Measurements from ENCODE around the gene SAMHD1. TPM values are rescaled to one million over a fixed set of nuclear protein-coding genes. Genes with fewer than 3 reads are reported as not detected.

Gene SAMHD1
- total RNA-seq, 4 donors from 2014 or later: 76.8 to 172 (median 104) TPM

DNA sequence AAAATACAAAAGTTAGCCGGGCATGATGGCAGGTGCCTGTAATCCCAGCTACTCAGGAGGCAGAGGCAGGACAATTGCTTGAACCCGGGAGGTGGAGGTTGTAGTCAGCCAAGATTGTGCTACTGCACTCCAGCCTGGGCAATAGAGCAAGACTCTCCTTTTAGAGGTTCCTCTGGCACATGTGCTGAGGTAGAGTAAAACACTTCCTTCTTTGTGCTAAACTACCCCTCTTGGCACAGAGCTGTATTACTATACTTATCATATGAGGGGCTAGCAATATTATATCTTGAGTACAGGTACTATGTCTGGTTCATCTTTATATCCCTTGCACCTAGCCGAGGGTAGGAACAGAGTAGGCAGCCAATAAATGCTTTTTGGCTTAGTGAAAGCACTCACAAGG, 40.2 kb upstream of the SAMHD1 start:
- Histone ChIP-seq H3K27ac (no peak overlapping the region), H3K4me3 (no peak overlapping the region), H3K4me1 (no peaks in the 10 kb centered on the region), H3K36me3 (no peaks in the 10 kb centered on the region), H3K27me3 (no peaks in the 10 kb centered on the region), H3K9me3 (no peaks in the 10 kb centered on the region)
- no peak for DNase-seq
- intact Hi-C loops (cut with DNase I; ENCODE audit: low total_unique reads): no loop called here
- TF ChIP-seq POLR2A (IDR thresholded peaks at IDR 0.05): no peak
- TF ChIP-seq, protein P1, sequence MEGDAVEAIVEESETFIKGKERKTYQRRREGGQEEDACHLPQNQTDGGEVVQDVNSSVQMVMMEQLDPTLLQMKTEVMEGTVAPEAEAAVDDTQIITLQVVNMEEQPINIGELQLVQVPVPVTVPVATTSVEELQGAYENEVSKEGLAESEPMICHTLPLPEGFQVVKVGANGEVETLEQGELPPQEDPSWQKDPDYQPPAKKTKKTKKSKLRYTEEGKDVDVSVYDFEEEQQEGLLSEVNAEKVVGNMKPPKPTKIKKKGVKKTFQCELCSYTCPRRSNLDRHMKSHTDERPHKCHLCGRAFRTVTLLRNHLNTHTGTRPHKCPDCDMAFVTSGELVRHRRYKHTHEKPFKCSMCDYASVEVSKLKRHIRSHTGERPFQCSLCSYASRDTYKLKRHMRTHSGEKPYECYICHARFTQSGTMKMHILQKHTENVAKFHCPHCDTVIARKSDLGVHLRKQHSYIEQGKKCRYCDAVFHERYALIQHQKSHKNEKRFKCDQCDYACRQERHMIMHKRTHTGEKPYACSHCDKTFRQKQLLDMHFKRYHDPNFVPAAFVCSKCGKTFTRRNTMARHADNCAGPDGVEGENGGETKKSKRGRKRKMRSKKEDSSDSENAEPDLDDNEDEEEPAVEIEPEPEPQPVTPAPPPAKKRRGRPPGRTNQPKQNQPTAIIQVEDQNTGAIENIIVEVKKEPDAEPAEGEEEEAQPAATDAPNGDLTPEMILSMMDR (IDR thresholded peaks at IDR 0.05): no peak

DNA sequence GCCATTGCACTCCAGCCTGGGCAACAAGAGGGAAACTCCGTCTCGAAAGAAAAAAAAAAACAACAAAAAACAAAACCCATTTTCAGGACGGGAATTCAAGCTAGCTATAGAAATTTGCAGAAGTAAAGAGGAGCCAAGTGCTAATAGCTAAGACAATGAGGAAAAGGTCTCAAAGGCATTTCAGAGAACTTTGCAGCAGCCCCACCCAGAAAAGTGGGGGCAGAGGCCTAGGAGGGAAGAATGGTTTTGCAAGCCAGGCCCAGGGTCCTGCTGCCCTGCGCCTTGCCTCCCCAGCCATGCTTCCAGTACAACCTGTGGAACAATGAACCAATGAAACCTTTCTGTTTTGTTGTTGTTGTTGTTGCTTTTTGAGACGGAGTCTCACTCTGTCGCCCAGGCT, 38.3 kb upstream of the SAMHD1 start:
- H3K27ac ChIP-seq: no peak overlapping the region
- H3K36me3 ChIP-seq: no peaks in the 10 kb centered on the region
- H3K4me1 ChIP-seq: no peaks in the 10 kb centered on the region
- TF ChIP-seq, protein P1 (IDR thresholded peaks at IDR 0.05): no peak
- no peak for TF ChIP-seq POLR2A (IDR thresholded peaks at IDR 0.05)
- intact Hi-C loops (cut with DNase I; ENCODE audit: low total_unique reads): no loop called here
- H3K4me3 ChIP-seq: no peak overlapping the region
- no peaks in the 10 kb centered on the region for H3K9me3 ChIP-seq
- DNase-seq: no peak
- no peaks in the 10 kb centered on the region for H3K27me3 ChIP-seq

DNA sequence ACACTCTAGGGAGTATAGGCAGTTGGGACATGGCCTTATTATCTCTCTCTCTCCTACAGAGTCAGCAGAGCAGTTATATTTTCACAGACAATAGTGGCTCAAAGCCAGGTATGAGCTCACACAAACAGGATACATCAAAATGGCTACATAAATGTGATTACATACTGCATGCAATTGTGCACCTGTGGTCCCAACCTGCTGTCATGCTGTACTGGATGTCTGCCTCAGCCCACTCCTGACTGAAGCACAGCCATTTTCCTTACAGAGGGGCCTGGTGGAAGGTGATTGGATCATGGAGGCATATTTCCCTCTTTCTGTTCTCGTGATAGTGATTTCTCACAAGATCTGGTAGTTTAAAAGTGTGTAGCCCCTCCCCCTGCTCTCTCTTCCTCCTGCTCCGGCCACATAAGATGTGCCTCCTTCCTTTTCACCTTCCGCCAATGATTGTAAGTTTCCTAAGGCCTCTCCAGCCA, 37.0 kb upstream of the SAMHD1 start:
- H3K27ac ChIP-seq: no peak overlapping the region
- H3K4me3 ChIP-seq: no peak overlapping the region
- no peaks in the 10 kb centered on the region for H3K36me3 ChIP-seq
- TF ChIP-seq POLR2A (IDR thresholded peaks at IDR 0.05): no peak
- TF ChIP-seq, protein P1 (IDR thresholded peaks at IDR 0.05): no peak
- no peaks in the 10 kb centered on the region for H3K9me3 ChIP-seq
- intact Hi-C loops (cut with DNase I; ENCODE audit: low total_unique reads): no loop called here
- DNase-seq: no peak
- no peaks in the 10 kb centered on the region for H3K27me3 ChIP-seq
- H3K4me1 ChIP-seq: no peaks in the 10 kb centered on the region

DNA sequence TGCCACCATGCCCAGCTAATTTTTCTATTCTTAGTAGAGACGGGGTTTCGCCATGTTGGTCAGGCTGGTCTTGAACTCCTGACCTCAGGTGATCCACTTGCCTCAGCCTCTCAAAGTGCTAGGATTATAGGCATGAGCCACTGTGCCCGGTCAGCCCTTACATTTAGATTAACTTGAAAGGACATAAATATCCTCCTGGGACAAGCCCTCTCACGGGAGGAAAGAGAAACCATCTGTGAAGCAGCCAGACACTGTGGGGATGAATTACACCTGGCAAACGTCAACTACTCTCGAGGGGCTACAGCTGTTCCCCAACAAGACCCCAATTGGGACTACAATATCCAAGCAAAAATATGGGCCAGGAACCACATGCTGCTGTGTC, 32.7 kb upstream of the SAMHD1 start:
- TF ChIP-seq, protein P1 (IDR thresholded peaks at IDR 0.05): no peak
- no peaks in the 10 kb centered on the region for H3K27me3 ChIP-seq
- H3K27ac ChIP-seq: no peak overlapping the region
- intact Hi-C loops (cut with DNase I; ENCODE audit: low total_unique reads): no loop called here
- no peaks in the 10 kb centered on the region for H3K36me3 ChIP-seq
- no peaks in the 10 kb centered on the region for H3K9me3 ChIP-seq
- H3K4me1 ChIP-seq: no peaks in the 10 kb centered on the region
- DNase-seq: no peak
- H3K4me3 ChIP-seq: no peak overlapping the region

DNA sequence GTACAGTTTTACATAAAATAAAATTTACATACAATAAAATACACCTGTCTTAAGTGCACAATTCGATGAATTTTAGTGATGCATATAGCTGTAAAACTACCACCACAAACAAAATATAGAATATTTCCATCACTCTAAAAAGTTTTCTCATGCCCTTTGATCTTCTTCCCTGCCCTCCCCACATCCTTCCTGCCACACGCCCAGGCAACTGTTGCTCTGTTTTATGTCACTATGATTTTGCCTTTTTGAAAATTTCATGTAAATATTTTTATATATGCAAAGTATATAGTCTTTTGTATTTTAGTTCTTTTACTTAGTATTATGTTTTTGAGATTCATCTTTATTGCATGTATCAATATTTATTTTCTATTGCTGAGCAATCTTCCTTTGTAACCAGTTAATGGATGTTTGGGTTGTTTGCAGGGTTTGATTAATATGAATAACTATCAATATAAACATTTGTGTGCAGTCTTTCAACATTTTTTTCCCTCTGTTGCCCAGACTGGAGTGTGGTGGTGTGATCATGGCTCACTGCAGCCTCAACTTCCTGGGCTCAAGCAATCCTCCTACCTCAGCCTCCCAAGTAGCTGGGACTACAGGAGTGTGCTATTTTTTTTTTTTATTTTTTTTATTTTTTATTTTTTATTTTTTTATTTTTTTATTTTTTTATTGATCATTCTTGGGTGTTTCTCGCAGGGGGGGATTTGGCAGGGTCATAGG, 23.8 kb upstream of the SAMHD1 start:
- no peaks in the 10 kb centered on the region for H3K4me1 ChIP-seq
- no peaks in the 10 kb centered on the region for H3K36me3 ChIP-seq
- no peak for DNase-seq
- intact Hi-C loops (cut with DNase I; ENCODE audit: low total_unique reads): no loop called here
- no peaks in the 10 kb centered on the region for H3K9me3 ChIP-seq
- H3K27ac ChIP-seq: no peak overlapping the region
- TF ChIP-seq, protein P1 (IDR thresholded peaks at IDR 0.05): no peak
- TF ChIP-seq POLR2A (IDR thresholded peaks at IDR 0.05): no peak
- H3K4me3 ChIP-seq: no peak overlapping the region
- H3K27me3 ChIP-seq: no peaks in the 10 kb centered on the region

Data from uterus (tissue), 4 donors.